NCI-H1417 treated with DMSO at 0.1 percent for 48 hours (cell line): ENCODE data around the gene LMAN2.
"Not testable (repeated sequence)": the region's sequence is repeated elsewhere in the genome, so short reads cannot be mapped to it uniquely, and the experiment has no call there.

Experiments used
- DNase-seq: peaks from one replicate; lab custom pipeline; 2025; lab: John Stamatoyannopoulos, UW

The LMAN2 gene

GRCh38 chr5:177378884-177379883 lies 27.7 kb upstream of the LMAN2 start:
- no peak for DNase-seq

DNA sequence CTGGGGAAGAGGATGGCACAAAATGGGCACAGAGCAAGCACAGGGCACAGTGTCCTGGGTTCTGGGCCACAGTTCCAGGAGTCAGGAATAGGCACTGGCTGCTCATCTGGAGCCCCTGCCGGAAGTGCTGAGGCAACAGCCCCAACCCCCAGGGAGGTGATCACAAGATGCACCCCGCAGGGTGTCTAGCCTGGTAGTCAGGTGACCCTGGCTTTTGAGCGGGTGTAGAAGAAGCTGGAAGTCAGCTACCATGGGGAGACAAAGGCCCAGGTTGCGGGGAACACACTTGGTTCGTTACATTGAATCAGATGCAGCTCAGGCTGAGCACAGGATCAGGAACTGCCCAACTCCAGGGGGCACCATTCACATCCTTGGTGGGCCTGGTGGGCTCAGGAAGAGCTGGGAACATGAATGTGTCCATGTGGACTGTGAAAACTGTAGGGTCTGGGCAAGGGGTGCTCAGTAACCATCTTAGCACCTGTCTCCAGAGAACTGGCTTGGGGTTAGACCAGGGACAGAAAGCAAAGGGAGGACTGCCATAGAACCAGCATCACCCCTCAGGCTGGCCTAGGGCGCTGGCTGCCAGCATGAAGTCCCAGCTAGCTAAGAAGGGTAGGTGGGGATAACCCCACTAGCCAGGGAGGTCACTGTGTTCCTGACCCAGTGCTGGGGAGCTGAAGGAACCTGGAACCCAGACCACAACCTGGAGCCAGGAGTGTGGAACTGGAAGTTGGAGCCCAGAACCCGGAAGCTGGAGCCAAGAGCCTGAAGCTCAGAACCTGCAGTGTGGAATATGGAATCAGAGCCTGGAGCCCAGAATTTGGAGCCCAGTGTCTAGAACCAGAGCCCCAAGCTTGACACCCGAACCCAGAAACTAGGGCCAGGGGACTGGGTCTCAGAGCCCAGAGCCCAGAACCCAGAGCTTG lies 26.6 kb upstream of the LMAN2 start:
- no peak for DNase-seq

- no peak for DNase-seq
Measured at GRCh38 chr5:177376107-177376506, 24.6 kb upstream of the LMAN2 start.

DNA sequence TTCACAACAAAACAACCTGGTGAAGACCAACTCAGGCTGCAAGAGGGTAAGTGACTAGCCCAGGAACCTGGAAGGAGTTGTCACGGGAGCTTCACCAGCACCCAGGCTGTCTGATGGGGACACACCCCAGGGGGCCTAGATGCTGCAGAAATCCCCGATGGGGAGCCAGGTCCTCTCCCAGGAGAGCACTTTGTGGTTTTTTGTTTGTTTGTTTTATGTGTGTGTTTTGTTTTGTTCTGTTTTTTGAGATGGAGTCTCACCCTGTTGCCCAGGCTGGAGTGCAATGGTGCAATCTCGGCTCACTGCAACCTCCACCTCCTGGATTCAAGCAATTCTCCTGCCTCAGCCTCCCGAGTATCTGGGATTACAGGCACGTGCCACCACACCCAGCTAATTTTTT lies 24.0 kb upstream of the LMAN2 start:
- DNase-seq: not testable (repeated sequence)

GRCh38 chr5:177374211-177374610 lies 22.7 kb upstream of the LMAN2 start:
- no peak for DNase-seq

DNA sequence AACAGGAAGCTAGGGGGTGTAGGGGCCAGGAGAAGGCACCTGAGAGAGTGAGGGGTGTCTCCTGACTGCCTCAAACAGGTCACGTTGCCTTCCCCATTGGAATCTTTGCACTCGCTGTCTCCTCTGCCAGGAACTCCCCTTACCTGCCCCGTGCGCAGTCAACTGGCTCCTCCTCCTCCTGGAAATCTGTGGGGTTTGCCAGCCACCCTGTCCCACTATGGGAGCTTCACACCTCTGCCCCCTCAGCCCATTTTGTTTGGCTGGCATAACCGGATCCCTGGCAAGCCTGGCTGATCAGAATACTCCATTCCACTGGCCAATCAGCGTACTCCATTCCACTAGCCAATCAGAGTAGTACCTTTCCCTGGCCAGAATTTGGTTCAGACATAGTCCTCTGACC lies 22.3 kb upstream of the LMAN2 start:
- DNase-seq: no peak

DNA sequence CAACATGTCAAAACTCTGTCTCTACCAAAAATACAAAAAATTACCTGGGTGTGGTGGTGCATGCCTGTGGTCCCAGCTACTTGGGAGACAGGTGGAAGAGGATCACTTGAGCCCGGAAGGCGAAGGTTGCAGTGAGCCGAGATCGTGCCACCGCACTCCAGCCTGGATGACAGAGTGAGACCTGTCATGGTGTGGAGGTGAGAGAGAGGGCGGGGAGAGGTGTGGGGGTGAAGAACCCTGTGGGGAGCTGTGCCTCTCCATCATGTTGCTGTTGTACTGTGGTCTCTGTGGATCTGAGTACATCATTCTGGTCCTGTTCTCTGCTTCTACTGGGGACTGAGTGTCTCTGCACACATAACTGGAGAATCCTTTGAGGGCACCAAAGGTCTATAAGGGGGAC lies 21.4 kb upstream of the LMAN2 start:
- DNase-seq: no peak

DNA sequence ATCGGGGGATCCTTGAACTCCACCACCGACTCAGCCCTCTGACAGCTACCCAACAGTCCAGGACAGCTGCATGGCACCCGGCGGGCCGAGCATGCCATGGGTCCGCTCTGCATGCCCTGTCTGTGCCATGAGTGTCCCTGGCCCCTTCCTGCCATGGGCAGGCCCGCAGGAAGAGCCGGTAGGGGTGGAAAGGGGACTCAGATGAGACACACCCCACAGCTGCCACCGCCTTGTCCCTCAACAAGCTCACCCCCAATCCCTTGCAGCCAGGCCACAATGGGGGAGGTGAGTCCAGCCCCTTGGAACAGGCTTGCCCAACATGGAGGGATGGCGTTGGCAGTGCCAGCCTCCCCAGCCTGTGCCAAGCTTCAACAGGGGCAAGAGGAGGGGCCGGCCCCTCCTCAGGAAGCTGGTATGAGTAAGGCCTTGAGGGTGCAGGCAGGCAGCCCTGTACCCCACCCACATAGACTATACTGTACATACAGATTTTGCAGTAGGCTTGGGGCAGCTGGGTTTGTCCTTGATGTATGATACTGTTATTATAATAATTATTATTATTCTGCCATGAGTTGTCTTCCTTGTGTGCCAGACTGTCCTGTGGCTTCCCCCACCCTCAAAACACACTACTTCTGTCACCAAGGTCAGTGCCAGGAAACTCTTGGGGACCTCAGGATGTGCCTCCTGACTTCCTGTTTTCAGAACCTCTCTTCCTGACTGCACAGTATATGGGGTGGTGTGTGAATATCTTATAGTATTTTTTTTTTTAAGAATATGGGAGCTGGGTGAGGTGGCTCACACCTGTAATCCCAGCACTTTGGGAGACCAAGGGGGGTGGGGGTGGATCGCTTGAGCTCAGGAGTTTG lies 20.8 kb upstream of the LMAN2 start:
- no peak for DNase-seq

GRCh38 chr5:177371120-177372033 lies 19.9 kb upstream of the LMAN2 start:
- DNase-seq: no peak

GRCh38 chr5:177370488-177371119 lies 19.1 kb upstream of the LMAN2 start:
- no peak for DNase-seq

GRCh38 chr5:177369645-177370440 lies 18.4 kb upstream of the LMAN2 start:
- no peak for DNase-seq

- DNase-seq: no peak
Measured at GRCh38 chr5:177368869-177369644, 17.6 kb upstream of the LMAN2 start.

- no peak for DNase-seq
Measured at GRCh38 chr5:177367981-177368868, 16.8 kb upstream of the LMAN2 start.

DNA sequence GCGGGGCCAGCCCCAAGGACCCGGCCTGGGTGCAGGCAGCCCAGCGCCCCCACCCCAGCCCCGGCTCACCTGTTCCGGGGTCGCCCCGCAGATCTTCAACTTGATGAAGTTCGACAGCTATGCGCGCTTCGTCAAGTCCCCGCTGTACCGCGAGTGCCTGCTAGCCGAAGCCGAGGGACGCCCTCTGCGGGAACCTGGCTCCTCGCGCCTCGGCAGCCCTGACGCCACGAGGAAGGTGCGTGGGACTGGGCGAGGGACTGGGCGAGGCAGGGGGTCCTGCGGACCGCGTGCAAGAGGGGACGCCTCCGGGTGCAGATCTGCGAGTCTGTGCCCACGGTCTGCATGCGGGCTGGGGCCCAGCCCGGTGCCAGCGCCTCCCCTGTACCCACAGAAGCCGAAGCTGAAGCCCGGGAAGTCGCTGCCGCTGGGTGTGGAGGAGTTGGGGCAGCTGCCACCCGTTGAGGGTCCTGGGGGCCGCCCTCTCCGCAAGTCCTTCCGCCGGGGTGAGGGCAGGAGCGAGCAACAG lies 15.9 kb upstream of the LMAN2 start:
- no peak for DNase-seq

DNA sequence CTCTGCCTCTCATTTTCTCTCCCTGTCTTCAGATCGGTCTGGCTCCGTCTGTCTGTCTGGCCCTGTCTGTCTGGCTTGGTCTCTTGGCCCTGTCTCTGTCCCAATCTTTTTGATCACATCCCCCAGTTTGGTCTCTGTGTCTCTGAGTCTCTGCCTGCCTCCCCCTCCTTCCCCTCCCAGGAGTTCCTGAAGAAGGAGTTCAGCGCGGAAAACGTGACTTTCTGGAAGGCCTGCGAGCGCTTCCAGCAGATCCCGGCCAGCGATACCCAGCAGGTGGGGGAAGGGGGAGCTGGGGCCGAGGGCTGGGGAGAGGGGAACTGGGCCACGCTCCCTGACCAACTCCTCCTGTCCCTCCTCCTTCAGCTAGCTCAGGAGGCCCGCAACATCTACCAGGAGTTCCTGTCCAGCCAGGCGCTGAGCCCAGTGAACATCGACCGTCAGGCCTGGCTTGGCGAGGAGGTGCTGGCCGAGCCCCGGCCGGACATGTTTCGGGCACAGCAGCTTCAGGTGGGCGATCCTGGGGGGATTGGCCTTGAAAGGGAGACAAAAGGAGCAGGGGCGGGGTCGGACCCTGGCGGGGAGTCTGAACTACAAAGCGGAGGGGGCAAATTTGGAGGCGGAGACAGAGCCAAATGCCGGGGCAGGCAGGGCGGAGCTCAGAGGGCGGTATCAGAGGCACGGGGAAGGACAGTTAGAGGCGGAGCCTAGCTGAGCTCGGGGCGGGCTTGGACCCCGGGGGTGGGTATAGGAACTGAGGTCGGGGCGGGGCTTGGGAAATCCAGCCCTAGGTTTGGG lies 15.3 kb upstream of the LMAN2 start:
- no peak for DNase-seq

DNA sequence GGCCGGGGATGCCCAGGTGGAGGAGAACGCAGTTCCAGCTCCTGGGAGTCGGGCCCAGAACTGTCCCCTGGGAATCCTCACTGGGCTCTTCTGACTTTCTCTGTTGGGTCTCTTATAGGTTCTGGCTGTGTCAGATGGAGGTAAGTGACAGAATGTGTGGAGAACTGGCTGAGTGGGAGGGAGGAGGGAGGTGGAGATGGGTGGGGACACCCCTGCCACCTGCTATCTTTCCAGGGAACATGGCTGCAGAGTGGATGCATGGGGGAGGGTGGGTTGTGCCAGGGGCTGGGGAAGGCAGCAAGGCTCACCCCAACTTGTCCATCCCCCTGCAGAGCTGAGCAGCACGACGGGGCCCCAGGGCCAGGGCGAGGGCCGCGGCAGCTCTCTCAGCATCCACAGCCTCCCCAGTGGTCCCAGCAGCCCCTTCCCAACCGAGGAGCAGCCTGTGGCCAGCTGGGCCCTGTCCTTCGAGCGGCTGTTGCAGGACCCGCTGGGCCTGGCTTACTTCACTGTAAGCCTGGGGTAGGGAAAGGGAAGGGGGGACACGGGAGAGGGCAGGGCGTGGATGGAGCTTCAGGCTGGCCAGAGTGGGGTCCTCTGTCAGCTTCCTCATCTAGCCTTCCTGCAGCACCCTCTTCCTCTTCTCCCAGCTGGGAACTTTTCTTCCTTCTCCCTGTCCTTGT lies 14.5 kb upstream of the LMAN2 start:
- DNase-seq: no peak
